ENCODE measurements around the gene FGG. TPM values are rescaled to one million over a fixed set of nuclear protein-coding genes. Genes with fewer than 3 reads are reported as not detected.

FGG gene
- total RNA-seq, 1 experiment from 2014 or later, result not detected

DNA sequence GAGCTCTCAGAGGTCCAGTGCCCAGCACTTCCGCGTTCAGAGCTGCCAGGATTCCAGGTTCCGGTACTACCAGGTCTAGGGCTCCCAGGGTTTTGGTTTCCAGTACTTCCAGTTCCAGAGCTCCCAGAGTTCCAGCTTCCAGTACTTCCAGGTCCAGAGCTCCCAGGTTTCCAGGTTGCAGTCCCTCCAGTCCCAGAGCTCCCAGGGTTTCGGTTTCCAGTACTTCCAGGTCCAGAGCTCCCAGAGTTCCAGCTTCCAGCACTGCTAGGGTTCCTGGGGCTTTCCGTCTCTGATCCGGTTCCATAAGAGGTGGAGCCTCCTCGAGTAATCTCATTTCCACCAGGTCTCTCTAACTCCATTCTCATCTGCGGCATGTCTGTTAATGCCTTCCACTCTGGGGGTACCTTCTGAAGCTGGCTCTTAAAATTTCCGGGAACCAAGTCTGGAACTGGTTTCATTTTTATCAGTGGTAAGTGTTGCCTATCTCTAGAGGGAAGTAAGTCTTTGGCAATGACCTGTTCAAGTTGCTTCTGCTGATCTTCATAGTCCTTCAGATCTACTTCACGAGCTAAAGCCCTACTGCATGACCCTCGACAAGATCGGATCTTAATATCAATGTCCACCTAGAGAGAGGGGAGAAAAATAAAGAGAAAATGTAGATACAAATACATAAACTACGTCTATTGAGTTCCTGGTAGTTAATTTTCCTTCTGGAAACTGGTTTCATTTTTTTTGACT is 26.0 kb downstream of the FGG start:
- H2BK20ac ChIP-seq (ENCODE audit: low read depth, low read length, poor library complexity, severe bottlenecking), result no peak overlapping the region
- DNase-seq, result no peak
- TF ChIP-seq, protein P1, sequence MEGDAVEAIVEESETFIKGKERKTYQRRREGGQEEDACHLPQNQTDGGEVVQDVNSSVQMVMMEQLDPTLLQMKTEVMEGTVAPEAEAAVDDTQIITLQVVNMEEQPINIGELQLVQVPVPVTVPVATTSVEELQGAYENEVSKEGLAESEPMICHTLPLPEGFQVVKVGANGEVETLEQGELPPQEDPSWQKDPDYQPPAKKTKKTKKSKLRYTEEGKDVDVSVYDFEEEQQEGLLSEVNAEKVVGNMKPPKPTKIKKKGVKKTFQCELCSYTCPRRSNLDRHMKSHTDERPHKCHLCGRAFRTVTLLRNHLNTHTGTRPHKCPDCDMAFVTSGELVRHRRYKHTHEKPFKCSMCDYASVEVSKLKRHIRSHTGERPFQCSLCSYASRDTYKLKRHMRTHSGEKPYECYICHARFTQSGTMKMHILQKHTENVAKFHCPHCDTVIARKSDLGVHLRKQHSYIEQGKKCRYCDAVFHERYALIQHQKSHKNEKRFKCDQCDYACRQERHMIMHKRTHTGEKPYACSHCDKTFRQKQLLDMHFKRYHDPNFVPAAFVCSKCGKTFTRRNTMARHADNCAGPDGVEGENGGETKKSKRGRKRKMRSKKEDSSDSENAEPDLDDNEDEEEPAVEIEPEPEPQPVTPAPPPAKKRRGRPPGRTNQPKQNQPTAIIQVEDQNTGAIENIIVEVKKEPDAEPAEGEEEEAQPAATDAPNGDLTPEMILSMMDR (conservative IDR thresholded peaks at IDR 0.05), result no peak
- no peaks in the 10 kb centered on the region for H3K9me3 ChIP-seq (ENCODE audit: control insufficient read depth, low read depth, low read length)
- Mint-ChIP-seq H3K9me3 (no peaks in the 10 kb centered on the region), H3K27me3 (ENCODE audit: low read depth) (no peaks in the 10 kb centered on the region), H3K4me1 (peaks cover 8 to 11% of the 10 kb centered on the region in 2 experiments), H3K27ac (no peak overlapping the region), H3K36me3 (ENCODE audit: insufficient read depth in 1 of 3, low read depth in 3 of 3) (no peaks in the 10 kb centered on the region), H3K4me3 (no peak overlapping the region)
- no peak overlapping the region for H4K5ac ChIP-seq (ENCODE audit: insufficient read length, low read depth, low read length)
- H4K8ac ChIP-seq (replicated peaks; ENCODE audit: insufficient read length, low read depth, low read length), result no peak overlapping the region
- no peak overlapping the region for H3K23ac ChIP-seq (ENCODE audit: insufficient read length, low read depth, low read length)
- H2AK5ac ChIP-seq (ENCODE audit: insufficient read length, low read length), result no peak overlapping the region
- no peak overlapping the region for H3K14ac ChIP-seq (ENCODE audit: insufficient read depth, low read length)
- H2BK15ac ChIP-seq (ENCODE audit: low read depth, low read length), result no peak overlapping the region
- H3K79me1 ChIP-seq (ENCODE audit: insufficient read depth, low read depth, low read length, poor library complexity, severe bottlenecking), result no peaks in the 10 kb centered on the region
- H3K27ac ChIP-seq (ENCODE audit: insufficient read length, low read depth, low read length), result no peak overlapping the region
- H2BK5ac ChIP-seq (ENCODE audit: insufficient read length, low read length), result no peak overlapping the region
- H3K79me2 ChIP-seq (ENCODE audit: insufficient read depth, low read length), result no peaks in the 10 kb centered on the region
- no peak overlapping the region for H3K9ac ChIP-seq (ENCODE audit: extremely low read depth, insufficient read length, low read length)
- no peaks in the 10 kb centered on the region for H3K27me3 ChIP-seq (ENCODE audit: insufficient read depth, low read length)
- H4K20me1 ChIP-seq (ENCODE audit: control insufficient read depth, insufficient read depth, insufficient read length), result no peaks in the 10 kb centered on the region
- no peak overlapping the region for H3T11ph ChIP-seq (ENCODE audit: low read length)
- H3K4me1 ChIP-seq (ENCODE audit: insufficient read depth, low read length), result no peaks in the 10 kb centered on the region
- no peak overlapping the region for H3K4me2 ChIP-seq (ENCODE audit: insufficient read depth, insufficient read length, low read length)
- no peak overlapping the region for H2BK120ac ChIP-seq (ENCODE audit: low read depth, low read length, poor library complexity, severe bottlenecking)
- no peak overlapping the region for H2AFZ ChIP-seq (ENCODE audit: low read length)
- H3K56ac ChIP-seq (ENCODE audit: insufficient read length, low read depth, low read length), result no peak overlapping the region
- no peak overlapping the region for H4K91ac ChIP-seq (ENCODE audit: insufficient read length, low read depth, low read length)
- H2BK12ac ChIP-seq (ENCODE audit: insufficient read length, low read depth, low read length), result no peak overlapping the region
- H3K23me2 ChIP-seq (ENCODE audit: insufficient read length, low read depth, low read length, poor library complexity, severe bottlenecking), result no peaks in the 10 kb centered on the region
- H3K18ac ChIP-seq (ENCODE audit: insufficient read length, low read depth, low read length), result no peak overlapping the region
- H3K4ac ChIP-seq (ENCODE audit: low read depth, low read length), result no peak overlapping the region
- no CpG with 5 or more reads among the region's 13 CpGs for WGBS (ENCODE audit: extremely low coverage, insufficient read length, low lambda C conversion rate)

Data from H9 (cell line).